ENCODE results near the gene SFSWAP. TPM values are rescaled to one million over a fixed set of nuclear protein-coding genes. Genes with fewer than 3 reads are reported as not detected.

SFSWAP gene
- total RNA-seq, 1 donor from 2014 or later: 46.9 TPM

DNA sequence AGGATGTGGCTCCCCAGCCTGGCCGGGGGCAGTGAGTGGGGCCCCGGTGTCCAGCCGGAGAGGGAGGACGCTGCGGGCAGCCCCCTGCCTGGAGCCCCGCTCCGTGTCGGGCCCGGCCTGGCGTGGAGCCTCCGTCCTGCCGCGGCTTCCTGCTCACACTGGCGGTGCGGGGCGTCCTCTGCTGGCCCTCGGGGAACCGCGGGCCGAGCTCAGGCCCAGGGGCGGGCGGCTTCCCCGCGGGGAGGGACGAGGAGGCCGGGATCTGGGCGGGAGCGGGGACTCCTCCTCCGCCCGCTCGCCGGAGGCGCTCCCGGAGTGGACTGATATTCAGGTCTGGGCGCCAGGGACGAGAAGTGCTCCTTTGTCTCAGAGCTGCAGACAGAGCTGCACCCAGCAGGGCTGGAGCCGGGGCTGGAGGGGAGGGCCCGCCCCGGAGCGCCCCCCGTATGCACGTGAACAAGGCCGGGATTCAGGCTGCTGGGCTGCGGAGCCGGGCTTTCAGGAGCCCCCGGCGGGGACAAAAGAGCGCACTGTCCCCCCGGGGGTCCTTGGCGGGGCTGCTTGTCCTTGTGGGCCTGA lies 119.5 kb downstream of the SFSWAP start:
- DNase-seq (peak; percentile 82), ATAC-seq (peak; percentile 91 to 92)
- Histone ChIP-seq H3K4me1 (peaks cover 38% of the 10 kb centered on the region), H3K27ac (peak overlapping the region; percentile 46), H3K27me3 (ENCODE audit: low read depth) (peaks cover 76% of the 10 kb centered on the region), H3K9me3 (no peaks in the 10 kb centered on the region), H3K36me3 (no peaks in the 10 kb centered on the region), H3K4me3 (peak overlapping the region; percentile 57)
- intact Hi-C loops (cut with DNase I): no loop called here
- TF ChIP-seq, protein P1, sequence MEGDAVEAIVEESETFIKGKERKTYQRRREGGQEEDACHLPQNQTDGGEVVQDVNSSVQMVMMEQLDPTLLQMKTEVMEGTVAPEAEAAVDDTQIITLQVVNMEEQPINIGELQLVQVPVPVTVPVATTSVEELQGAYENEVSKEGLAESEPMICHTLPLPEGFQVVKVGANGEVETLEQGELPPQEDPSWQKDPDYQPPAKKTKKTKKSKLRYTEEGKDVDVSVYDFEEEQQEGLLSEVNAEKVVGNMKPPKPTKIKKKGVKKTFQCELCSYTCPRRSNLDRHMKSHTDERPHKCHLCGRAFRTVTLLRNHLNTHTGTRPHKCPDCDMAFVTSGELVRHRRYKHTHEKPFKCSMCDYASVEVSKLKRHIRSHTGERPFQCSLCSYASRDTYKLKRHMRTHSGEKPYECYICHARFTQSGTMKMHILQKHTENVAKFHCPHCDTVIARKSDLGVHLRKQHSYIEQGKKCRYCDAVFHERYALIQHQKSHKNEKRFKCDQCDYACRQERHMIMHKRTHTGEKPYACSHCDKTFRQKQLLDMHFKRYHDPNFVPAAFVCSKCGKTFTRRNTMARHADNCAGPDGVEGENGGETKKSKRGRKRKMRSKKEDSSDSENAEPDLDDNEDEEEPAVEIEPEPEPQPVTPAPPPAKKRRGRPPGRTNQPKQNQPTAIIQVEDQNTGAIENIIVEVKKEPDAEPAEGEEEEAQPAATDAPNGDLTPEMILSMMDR (IDR thresholded peaks at IDR 0.05): peak; percentile 66

DNA sequence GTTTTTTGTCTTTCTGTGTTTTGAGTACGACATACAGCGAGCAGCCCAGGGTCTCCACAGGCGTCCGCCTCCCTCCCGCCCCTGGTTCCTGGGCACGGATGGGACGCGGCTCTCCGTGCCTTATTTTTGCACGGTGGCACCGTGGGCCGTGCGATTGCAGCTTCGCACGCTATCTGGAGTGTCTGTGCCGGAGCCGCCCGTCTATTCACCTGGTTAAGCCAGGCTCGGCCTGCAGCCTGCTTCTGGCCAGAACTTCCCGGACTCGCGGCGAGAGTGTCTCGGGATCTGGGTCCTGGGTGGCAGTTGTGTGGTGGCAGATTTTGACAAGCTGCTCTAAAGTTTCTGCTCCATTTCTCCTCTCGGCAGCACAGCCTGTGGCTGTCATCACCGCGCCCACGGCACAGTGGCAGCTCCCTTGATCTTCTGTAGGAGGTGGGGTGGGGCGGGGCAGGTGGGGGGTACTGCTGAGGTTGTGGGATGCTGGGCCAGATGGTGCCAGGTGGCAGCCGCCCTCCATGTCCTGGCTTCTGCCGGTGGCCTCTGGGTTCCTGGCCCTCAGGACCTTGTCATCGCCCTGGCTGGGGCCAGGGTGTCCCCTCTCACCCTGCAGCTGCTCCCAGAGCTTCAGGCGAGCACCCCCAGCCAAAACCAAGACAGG lies 120.2 kb downstream of the SFSWAP start:
- intact Hi-C loops (cut with DNase I): no loop called here
- Histone ChIP-seq H3K4me3 (peak overlapping the region; percentile 57), H3K27me3 (ENCODE audit: low read depth) (peaks cover 78% of the 10 kb centered on the region), H3K27ac (peak overlapping the region; percentile 46), H3K36me3 (no peaks in the 10 kb centered on the region), H3K4me1 (peaks cover 38% of the 10 kb centered on the region), H3K9me3 (no peaks in the 10 kb centered on the region)
- DNase-seq (no peak), ATAC-seq (peak; percentile 8 to 24)
- TF ChIP-seq, protein P1 (IDR thresholded peaks at IDR 0.05): no peak

DNA sequence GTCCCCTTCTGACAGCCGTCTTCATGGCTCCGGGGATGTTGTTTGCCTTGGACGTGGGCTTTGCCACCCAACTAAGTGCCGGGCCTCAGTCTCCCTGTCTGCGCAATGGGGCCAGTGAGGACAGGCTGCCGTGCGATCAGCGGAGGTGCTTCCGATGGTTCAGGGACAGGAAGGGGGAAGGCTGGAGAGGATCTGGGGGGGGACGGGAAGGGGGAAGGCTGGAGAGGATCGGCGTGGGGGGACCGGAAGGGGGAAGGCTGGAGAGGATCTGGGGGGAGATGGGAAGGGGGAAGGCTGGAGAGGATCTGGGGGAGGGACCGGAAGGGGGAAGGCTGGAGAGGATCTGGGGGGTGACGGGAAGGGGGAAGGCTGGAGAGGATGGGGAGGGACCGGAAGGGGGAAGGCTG lies 120.7 kb downstream of the SFSWAP start:
- H3K27me3 ChIP-seq (ENCODE audit: low read depth): peaks cover 73% of the 10 kb centered on the region
- H3K9me3 ChIP-seq: no peaks in the 10 kb centered on the region
- TF ChIP-seq, protein P1 (IDR thresholded peaks at IDR 0.05): no peak
- peak overlapping the region; percentile 57 for H3K4me3 ChIP-seq
- intact Hi-C loops (cut with DNase I): no loop called here
- ATAC-seq (no peak), DNase-seq (no peak)
- peaks cover 38% of the 10 kb centered on the region for H3K4me1 ChIP-seq
- H3K36me3 ChIP-seq: no peaks in the 10 kb centered on the region
- peak overlapping the region; percentile 46 for H3K27ac ChIP-seq

DNA sequence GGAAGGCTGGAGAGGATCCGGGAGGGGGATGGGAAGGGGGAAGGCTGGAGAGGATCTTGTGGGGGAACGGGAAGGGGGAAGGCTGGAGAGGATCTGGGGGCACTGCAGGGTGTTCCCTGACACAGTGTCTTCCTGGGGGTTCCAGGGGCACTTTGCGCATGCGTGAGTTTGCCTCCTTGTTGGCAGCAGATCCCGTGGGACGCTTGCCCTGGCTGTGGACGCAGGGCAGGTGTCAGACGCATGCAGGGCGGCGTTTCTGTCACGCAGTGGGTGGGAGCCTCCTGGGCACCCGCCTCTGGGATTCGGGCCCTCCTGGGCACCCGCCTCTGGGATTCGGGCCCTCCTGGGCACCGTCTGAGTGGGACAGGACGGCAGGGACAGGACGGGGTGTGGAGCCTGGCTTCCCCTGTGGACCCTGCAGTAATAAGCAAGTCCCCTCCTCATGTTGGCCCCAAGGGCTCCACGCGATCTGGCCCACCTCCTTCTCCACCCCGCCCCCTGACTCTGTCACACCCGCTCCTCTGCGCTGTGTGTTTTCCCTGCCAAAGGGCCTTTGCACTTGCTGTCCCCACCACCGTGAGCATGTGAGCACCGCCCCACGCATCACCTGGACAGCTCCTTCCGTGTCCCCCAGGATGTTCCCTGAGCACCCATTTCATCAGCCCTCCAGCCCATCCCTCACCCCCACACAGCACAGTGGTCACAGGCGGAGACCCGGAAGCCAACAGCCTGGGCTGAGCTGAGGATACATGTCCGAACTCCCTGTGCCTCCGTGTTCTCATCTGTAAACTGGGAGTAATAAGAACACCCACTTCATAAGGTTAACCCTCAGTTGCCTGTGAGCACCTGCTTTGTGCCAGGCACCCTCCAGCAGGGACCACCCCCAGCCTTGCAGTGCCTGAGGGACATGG lies 121.7 kb downstream of the SFSWAP start:
- DNase-seq (peak; percentile 51), ATAC-seq (no peak)
- H3K27me3 ChIP-seq (ENCODE audit: low read depth): peaks cover 66% of the 10 kb centered on the region
- no peaks in the 10 kb centered on the region for H3K9me3 ChIP-seq
- peak overlapping the region; percentile 27 for H3K4me3 ChIP-seq
- H3K4me1 ChIP-seq: peaks cover 35% of the 10 kb centered on the region
- intact Hi-C loops (cut with DNase I): no loop called here
- TF ChIP-seq, protein P1 (IDR thresholded peaks at IDR 0.05): no peak
- peak overlapping the region; percentile 6 for H3K27ac ChIP-seq
- no peaks in the 10 kb centered on the region for H3K36me3 ChIP-seq

DNA sequence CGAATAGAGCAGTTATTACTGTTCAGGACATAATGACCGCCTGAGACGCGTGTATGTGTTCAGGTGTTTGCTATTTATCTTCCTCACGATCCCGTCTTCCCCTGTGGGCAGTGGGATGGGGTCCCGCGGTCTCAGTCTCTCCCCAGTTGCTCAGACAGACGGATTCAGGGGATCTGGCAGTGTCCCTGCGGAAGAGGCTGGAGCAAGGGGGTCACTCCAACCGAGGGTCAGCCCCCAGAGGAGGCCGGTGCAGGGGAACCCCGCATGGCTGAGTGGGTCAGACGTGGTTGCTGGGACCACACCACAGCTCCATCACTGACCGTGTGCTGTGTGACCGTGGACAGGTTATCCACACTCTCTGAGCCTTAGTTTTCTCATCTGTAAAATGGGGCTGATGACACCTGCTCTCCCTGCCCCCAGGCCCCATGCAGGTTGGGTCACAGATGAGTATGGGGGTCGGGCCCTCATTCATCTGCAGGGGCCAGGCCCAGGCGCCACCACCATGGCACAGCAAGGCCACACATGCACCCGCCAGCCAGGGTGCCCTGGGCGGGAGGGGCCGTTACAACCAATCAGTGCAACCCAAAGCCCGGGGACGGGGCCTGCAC lies 122.5 kb downstream of the SFSWAP start:
- TF ChIP-seq, protein P1 (IDR thresholded peaks at IDR 0.05): no peak
- peaks cover 30% of the 10 kb centered on the region for H3K4me1 ChIP-seq
- no peaks in the 10 kb centered on the region for H3K36me3 ChIP-seq
- DNase-seq (no peak), ATAC-seq (no peak)
- H3K9me3 ChIP-seq: no peaks in the 10 kb centered on the region
- H3K27ac ChIP-seq: no peak overlapping the region
- intact Hi-C loops (cut with DNase I): no loop called here
- H3K4me3 ChIP-seq: no peak overlapping the region
- peaks cover 61% of the 10 kb centered on the region for H3K27me3 ChIP-seq (ENCODE audit: low read depth)
